GM21515 (cell line): ENCODE data around the gene NOC2L.
A peak's percentile ranks its signal among the peaks of the same experiment; 100 is the strongest.
"Not testable (repeated sequence)": the region's sequence is repeated elsewhere in the genome, so short reads cannot be mapped to it uniquely, and the experiment has no call there.

Experiments
- ATAC-seq: cut with Tn5 transposase; IDR thresholded peaks from one replicate; pipeline ENCODE4 v1.9.1; 2021; ENCODE audit not compliant: unreplicated experiment

The NOC2L gene

GRCh38 chr1:962381-963300 lies 3.6 kb upstream of the NOC2L start:
- no peak for ATAC-seq

- no peak for ATAC-seq
Measured at GRCh38 chr1:961132-961669, 2.1 kb upstream of the NOC2L start.

- peak; percentile 38 for ATAC-seq
Measured at GRCh38 chr1:960363-961131, 1.5 kb upstream of the NOC2L start, which contains the start of gene KLHL17. Gene KLHL17 (plus strand): TSS chr1:960584. CDS start chr1:960694, 110 bp downstream.

- no peak for ATAC-seq
Measured at GRCh38 chr1:959731-960362, 791 bp upstream of the NOC2L start.

- ATAC-seq, result no peak
Measured at GRCh38 chr1:956636-957035, 2.4 kb downstream of the NOC2L start.

GRCh38 chr1:955474-955873 lies 3.6 kb downstream of the NOC2L start:
- ATAC-seq, result no peak

- ATAC-seq, result no peak
Measured at GRCh38 chr1:954927-955326, 4.1 kb downstream of the NOC2L start.

GRCh38 chr1:953524-954320 lies 5.3 kb downstream of the NOC2L start:
- no peak for ATAC-seq

- ATAC-seq, result no peak
Measured at GRCh38 chr1:952603-953002, 6.5 kb downstream of the NOC2L start.

GRCh38 chr1:952201-952600 lies 6.9 kb downstream of the NOC2L start:
- ATAC-seq, result no peak

- no peak for ATAC-seq
Measured at GRCh38 chr1:951364-951763, 7.7 kb downstream of the NOC2L start.

- no peak for ATAC-seq
Measured at GRCh38 chr1:950881-951280, 8.2 kb downstream of the NOC2L start.

GRCh38 chr1:950268-950667 lies 8.8 kb downstream of the NOC2L start:
- ATAC-seq, result no peak

GRCh38 chr1:947958-948357 lies 11.1 kb downstream of the NOC2L start:
- ATAC-seq, result no peak

GRCh38 chr1:946811-947210 lies 12.2 kb downstream of the NOC2L start:
- ATAC-seq, result not testable (repeated sequence)

- ATAC-seq, result no peak
Measured at GRCh38 chr1:945688-946556, 13.1 kb downstream of the NOC2L start.

- no peak for ATAC-seq
Measured at GRCh38 chr1:944341-945325, 14.4 kb downstream of the NOC2L start.
